Measurements from ENCODE around the gene ENPP1.
A peak's percentile ranks its signal among the peaks of the same experiment; 100 is the strongest.

ENPP1 gene

DNA sequence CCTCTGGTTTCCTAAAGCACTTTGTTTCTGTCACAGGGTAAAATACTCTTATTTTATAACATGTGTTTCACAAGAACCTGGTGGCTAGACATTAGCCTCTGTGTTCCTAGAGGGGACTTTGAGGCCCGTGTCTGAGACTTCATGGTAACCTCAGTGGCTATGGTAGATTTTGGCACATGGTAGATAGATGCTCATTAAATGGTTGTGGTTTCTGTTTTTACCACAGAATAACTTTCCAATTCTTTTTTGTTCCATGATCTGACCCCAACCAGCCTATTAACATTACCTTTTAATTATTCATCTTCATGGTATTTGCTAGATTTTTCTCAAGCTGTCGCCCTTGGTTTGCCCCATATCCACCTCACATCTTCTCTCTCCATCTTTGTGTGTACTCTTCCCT is 109.0 kb downstream of the ENPP1 start:
- no peak for DNase-seq (ENCODE audit: low read depth)
- H3K4me3 ChIP-seq (ENCODE audit: low read depth, low read length): no peak overlapping the region
- no peak for TF ChIP-seq CTCF (conservative IDR thresholded peaks at IDR 0.05; ENCODE audit: low read depth, low read length)

DNA sequence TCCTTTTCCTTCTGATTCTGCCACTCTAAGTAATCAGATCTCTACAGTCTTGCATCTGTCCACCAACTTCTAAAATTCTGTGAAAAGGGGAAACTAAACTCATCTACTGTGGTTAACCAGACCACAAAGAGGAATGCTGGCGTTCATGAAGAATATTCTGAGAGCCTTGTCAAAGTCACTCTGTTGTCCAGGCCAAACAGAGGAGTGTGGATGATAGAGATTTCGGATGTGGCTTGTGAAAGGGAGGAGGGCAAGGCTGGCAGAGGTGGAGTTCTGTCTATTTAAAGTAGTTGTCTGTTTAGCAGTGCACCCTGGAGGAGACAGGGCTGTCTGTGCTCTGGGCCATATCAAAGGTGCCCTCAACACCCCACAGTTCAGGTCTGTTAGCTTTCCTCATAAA is 109.5 kb downstream of the ENPP1 start:
- no peak overlapping the region for H3K4me3 ChIP-seq (ENCODE audit: low read depth, low read length)
- peak; percentile 52 for DNase-seq (ENCODE audit: low read depth)
- TF ChIP-seq CTCF (conservative IDR thresholded peaks at IDR 0.05; ENCODE audit: low read depth, low read length): no peak

- no peak for DNase-seq (ENCODE audit: low read depth)
- TF ChIP-seq CTCF (conservative IDR thresholded peaks at IDR 0.05; ENCODE audit: low read depth, low read length): no peak
- no peak overlapping the region for H3K4me3 ChIP-seq (ENCODE audit: low read depth, low read length)
Observed at GRCh38 chr6:131917763-131918649, 110.2 kb downstream of the ENPP1 start.

- no peak for TF ChIP-seq CTCF (conservative IDR thresholded peaks at IDR 0.05; ENCODE audit: low read depth, low read length)
- no peak for DNase-seq (ENCODE audit: low read depth)
- H3K4me3 ChIP-seq (ENCODE audit: low read depth, low read length): no peak overlapping the region
Observed at GRCh38 chr6:131918650-131919355, 111.0 kb downstream of the ENPP1 start.

- DNase-seq (ENCODE audit: low read depth): no peak
- TF ChIP-seq CTCF (conservative IDR thresholded peaks at IDR 0.05; ENCODE audit: low read depth, low read length): no peak
- H3K4me3 ChIP-seq (ENCODE audit: low read depth, low read length): no peak overlapping the region
Observed at GRCh38 chr6:131920656-131921055, 112.8 kb downstream of the ENPP1 start.

- H3K4me3 ChIP-seq (ENCODE audit: low read depth, low read length): no peak overlapping the region
- DNase-seq (ENCODE audit: low read depth): peak; percentile 76
- TF ChIP-seq CTCF (conservative IDR thresholded peaks at IDR 0.05; ENCODE audit: low read depth, low read length): peak; percentile 77
Observed at GRCh38 chr6:131923356-131923755, 115.5 kb downstream of the ENPP1 start.

Measured in choroid plexus epithelial cell (primary cell).